HG02610 (cell line): ENCODE data around the gene TCAP.

Source experiments
- ATAC-seq: cut with Tn5 transposase; IDR thresholded peaks from one replicate; pipeline ENCODE4 v1.9.1; 2021; ENCODE audit warnings: mild to moderate bottlenecking, moderate library complexity; ENCODE audit not compliant: unreplicated experiment

The TCAP gene

GRCh38 chr17:39664581-39665561 is at the start of gene TCAP:
Gene TCAP (plus strand): TSS chr17:39665349. CDS start chr17:39665360, 11 bp downstream.
- no peak for ATAC-seq

GRCh38 chr17:39615434-39615833 is 49.7 kb upstream of the TCAP start:
- no peak for ATAC-seq

- no peak for ATAC-seq
Measured at GRCh38 chr17:39617100-39617445, 48.1 kb upstream of the TCAP start.

GRCh38 chr17:39617446-39618245 is 47.5 kb upstream of the TCAP start:
- ATAC-seq: no peak

- ATAC-seq: no peak
Measured at GRCh38 chr17:39618246-39618913, 46.8 kb upstream of the TCAP start.

GRCh38 chr17:39618956-39619785 is 46.0 kb upstream of the TCAP start:
- no peak for ATAC-seq

- no peak for ATAC-seq
Measured at GRCh38 chr17:39619786-39620101, 45.4 kb upstream of the TCAP start.

GRCh38 chr17:39621523-39622379 is 43.4 kb upstream of the TCAP start:
- peak; percentile 47 for ATAC-seq

- peak; percentile 14 for ATAC-seq
Measured at GRCh38 chr17:39622380-39623006, 42.7 kb upstream of the TCAP start.

- no peak for ATAC-seq
Measured at GRCh38 chr17:39623356-39623950, 41.7 kb upstream of the TCAP start.

GRCh38 chr17:39624313-39624712 is 40.8 kb upstream of the TCAP start:
- ATAC-seq: no peak

- no peak for ATAC-seq
Measured at GRCh38 chr17:39625198-39625785, 39.9 kb upstream of the TCAP start.

- no peak for ATAC-seq
Measured at GRCh38 chr17:39626171-39627046, 38.7 kb upstream of the TCAP start, which contains the start of gene PPP1R1B. Gene PPP1R1B (plus strand): TSS chr17:39626952. CDS start chr17:39627393, 441 bp downstream.

- ATAC-seq: no peak
Measured at GRCh38 chr17:39627047-39627711, 38.0 kb upstream of the TCAP start.

GRCh38 chr17:39627712-39628516 is 37.2 kb upstream of the TCAP start:
- no peak for ATAC-seq
